ENCODE measurements around the gene SACS. TPM values are rescaled to one million over a fixed set of nuclear protein-coding genes. Genes with fewer than 3 reads are reported as not detected.

SACS gene
- 28.0 and 28.3 TPM in 2 replicates for total RNA-seq

GRCh38 chr13:23433171-23434153 is at the start of gene SACS:
Gene SACS, minus strand, starts transcription at chr13:23433702. Its CDS starts 22,463 bp downstream, at chr13:23411239.
- intact Hi-C loops (cut with micrococcal nuclease): no loop called here

GRCh38 chr13:23480324-23480723 is 46.8 kb upstream of the SACS start:
- intact Hi-C loops (cut with micrococcal nuclease): no loop called here

- intact Hi-C loops (cut with micrococcal nuclease): no loop called here
Measured at GRCh38 chr13:23477101-23477500, 43.6 kb upstream of the SACS start.

- intact Hi-C loops (cut with micrococcal nuclease): no loop called here
Measured at GRCh38 chr13:23473221-23473620, 39.7 kb upstream of the SACS start.

- intact Hi-C loops (cut with micrococcal nuclease): no loop called here
Measured at GRCh38 chr13:23472189-23472588, 38.7 kb upstream of the SACS start.

GRCh38 chr13:23470790-23471614 is 37.5 kb upstream of the SACS start:
- intact Hi-C loops (cut with micrococcal nuclease): no loop called here

- intact Hi-C loops (cut with micrococcal nuclease): loop anchor here (10.0 kb wide), 1 partner anchor 105 kb away; the partner anchor contains the start of gene TNFRSF19
Measured at GRCh38 chr13:23469951-23470421, 36.5 kb upstream of the SACS start.

GRCh38 chr13:23468811-23469210 is 35.3 kb upstream of the SACS start:
- intact Hi-C loops (cut with micrococcal nuclease): loop anchor here (10.0 kb wide), 1 partner anchor 106 kb away; the partner anchor contains the start of gene TNFRSF19

- intact Hi-C loops (cut with micrococcal nuclease): loop anchor here (2.0 to 10.0 kb wide), 2 partner anchors 107 to 243 kb away; partner anchors contain the start of gene TNFRSF19
Measured at GRCh38 chr13:23467932-23468278, 34.4 kb upstream of the SACS start.

GRCh38 chr13:23467048-23467931 is 33.8 kb upstream of the SACS start:
- intact Hi-C loops (cut with micrococcal nuclease): loop anchor here (2.0 to 10.0 kb wide), 2 partner anchors 108 to 244 kb away; partner anchors contain the start of gene TNFRSF19

GRCh38 chr13:23466144-23467002 is 32.9 kb upstream of the SACS start:
- intact Hi-C loops (cut with micrococcal nuclease): loop anchor here (1.0 to 10.0 kb wide), 5 partner anchors 91 to 433 kb away; partner anchors contain the start of genes MIPEP and TNFRSF19

GRCh38 chr13:23463661-23464060 is 30.2 kb upstream of the SACS start:
- intact Hi-C loops (cut with micrococcal nuclease): loop anchor here (10.0 kb wide), 1 partner anchor 111 kb away; the partner anchor contains the start of gene TNFRSF19

GRCh38 chr13:23462815-23463559 is 29.5 kb upstream of the SACS start:
- intact Hi-C loops (cut with micrococcal nuclease): loop anchor here (10.0 kb wide), 1 partner anchor 112 kb away; the partner anchor contains the start of gene TNFRSF19

GRCh38 chr13:23461544-23461943 is 28.0 kb upstream of the SACS start:
- intact Hi-C loops (cut with micrococcal nuclease): loop anchor here (10.0 kb wide), 1 partner anchor 113 kb away; the partner anchor contains the start of gene TNFRSF19

GRCh38 chr13:23460921-23461320 is 27.4 kb upstream of the SACS start:
- intact Hi-C loops (cut with micrococcal nuclease): loop anchor here (10.0 kb wide), 1 partner anchor 114 kb away; the partner anchor contains the start of gene TNFRSF19

GRCh38 chr13:23460309-23460708 is 26.8 kb upstream of the SACS start:
- intact Hi-C loops (cut with micrococcal nuclease): loop anchor here (10.0 kb wide), 1 partner anchor 114 kb away; the partner anchor contains the start of gene TNFRSF19

GRCh38 chr13:23458989-23459388 is 25.5 kb upstream of the SACS start:
- intact Hi-C loops (cut with micrococcal nuclease): no loop called here

All from T-helper 2 cell treated with Interferon-gamma antibody and Interleukin-4, amounts not matched to agents 100 ng/mL and 5 ng/mL, for 36 hours (primary cell).